Measurements from ENCODE around the gene SDR39U1. TPM values are rescaled to one million over a fixed set of nuclear protein-coding genes. Genes with fewer than 3 reads are reported as not detected.

The SDR39U1 gene
- total RNA-seq, 4 donors from 2014 or later: 21.7 to 51.4 (median 38.3) TPM

GRCh38 chr14:24414732-24415420 is 27.7 kb downstream of the SDR39U1 start:
- intact Hi-C loops (cut with DNase I; ENCODE audit: low total_unique reads): no loop called here
- no peaks in the 10 kb centered on the region for H3K36me3 ChIP-seq
- in situ Hi-C loops (cut with MboI; ENCODE audit: low sequenced_read_pairs in 4 of 4): no loop called here
- DNase-seq (no peak), ATAC-seq (no peak)
- TF ChIP-seq POLR2A (IDR thresholded peaks at IDR 0.05): no peak
- TF ChIP-seq, protein P1, sequence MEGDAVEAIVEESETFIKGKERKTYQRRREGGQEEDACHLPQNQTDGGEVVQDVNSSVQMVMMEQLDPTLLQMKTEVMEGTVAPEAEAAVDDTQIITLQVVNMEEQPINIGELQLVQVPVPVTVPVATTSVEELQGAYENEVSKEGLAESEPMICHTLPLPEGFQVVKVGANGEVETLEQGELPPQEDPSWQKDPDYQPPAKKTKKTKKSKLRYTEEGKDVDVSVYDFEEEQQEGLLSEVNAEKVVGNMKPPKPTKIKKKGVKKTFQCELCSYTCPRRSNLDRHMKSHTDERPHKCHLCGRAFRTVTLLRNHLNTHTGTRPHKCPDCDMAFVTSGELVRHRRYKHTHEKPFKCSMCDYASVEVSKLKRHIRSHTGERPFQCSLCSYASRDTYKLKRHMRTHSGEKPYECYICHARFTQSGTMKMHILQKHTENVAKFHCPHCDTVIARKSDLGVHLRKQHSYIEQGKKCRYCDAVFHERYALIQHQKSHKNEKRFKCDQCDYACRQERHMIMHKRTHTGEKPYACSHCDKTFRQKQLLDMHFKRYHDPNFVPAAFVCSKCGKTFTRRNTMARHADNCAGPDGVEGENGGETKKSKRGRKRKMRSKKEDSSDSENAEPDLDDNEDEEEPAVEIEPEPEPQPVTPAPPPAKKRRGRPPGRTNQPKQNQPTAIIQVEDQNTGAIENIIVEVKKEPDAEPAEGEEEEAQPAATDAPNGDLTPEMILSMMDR (IDR thresholded peaks at IDR 0.05 in 4 of 5, conservative IDR thresholded peaks at IDR 0.05 in 1 of 5): no peak
- H3K9me3 ChIP-seq: no peaks in the 10 kb centered on the region
- H3K4me1 ChIP-seq: no peaks in the 10 kb centered on the region
- H3K27me3 ChIP-seq: no peaks in the 10 kb centered on the region
- no peak overlapping the region for H3K4me3 ChIP-seq
- no peak overlapping the region for H3K27ac ChIP-seq

GRCh38 chr14:24414077-24414476 is 28.5 kb downstream of the SDR39U1 start:
- ATAC-seq: no peak
- H3K27me3 ChIP-seq: no peaks in the 10 kb centered on the region
- H3K27ac ChIP-seq: no peak overlapping the region
- H3K9me3 ChIP-seq: no peaks in the 10 kb centered on the region
- no peaks in the 10 kb centered on the region for H3K4me1 ChIP-seq
- in situ Hi-C loops (cut with MboI; ENCODE audit: low sequenced_read_pairs in 4 of 4) (no loop called here), intact Hi-C loops (cut with DNase I; ENCODE audit: low total_unique reads) (no loop called here)
- no peak for DNase-seq
- TF ChIP-seq POLR2A (IDR thresholded peaks at IDR 0.05): no peak
- TF ChIP-seq, protein P1 (IDR thresholded peaks at IDR 0.05 in 4 of 5, conservative IDR thresholded peaks at IDR 0.05 in 1 of 5): no peak
- H3K4me3 ChIP-seq: no peak overlapping the region
- H3K36me3 ChIP-seq: no peaks in the 10 kb centered on the region

DNA sequence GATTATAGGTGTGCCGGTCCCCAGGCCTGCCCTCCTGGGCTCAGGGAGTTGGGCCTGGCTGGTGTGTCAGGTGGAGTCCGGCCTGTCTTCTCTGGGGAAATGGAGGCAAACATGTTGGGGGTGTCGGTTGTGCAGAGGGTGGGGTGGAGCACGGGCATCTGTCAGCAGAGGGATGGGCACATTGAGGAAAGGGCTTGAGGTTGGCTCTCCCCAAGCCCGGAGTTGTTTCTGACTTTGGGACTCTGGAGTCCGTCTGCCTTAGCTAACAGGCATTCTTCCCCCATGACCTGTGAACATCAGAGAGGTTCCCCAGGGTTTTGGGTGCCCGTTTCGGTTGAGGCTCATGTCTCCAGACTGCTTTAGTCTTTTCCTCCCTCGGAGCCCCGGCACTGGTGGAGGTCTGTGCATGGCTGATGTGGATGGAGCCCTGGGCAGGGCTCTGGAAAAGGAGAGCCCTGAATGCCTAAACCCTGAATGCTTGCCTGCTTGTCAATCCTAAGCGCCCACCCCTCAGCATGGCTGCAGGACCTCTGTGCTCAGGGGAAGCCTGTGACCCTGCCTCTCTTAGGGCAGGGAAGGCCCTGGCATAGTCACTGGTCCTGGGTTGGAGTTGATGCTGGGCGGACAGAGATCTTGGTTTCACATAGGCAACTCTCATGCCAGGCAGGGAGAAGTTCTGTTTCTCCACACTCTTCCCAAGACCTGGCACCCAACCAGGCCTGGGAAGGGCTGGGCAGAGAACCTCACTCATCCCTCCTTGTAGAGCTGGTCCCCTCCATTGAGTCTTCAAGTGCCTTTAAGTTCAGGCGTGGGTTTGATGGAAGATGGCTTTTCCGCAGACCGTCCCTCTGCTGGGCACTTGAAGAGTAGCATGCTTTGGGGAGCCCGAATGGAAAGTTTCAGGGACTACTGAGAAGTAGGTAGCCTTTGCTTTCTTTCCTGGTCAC is 30.9 kb downstream of the SDR39U1 start:
- TF ChIP-seq, protein P1 (IDR thresholded peaks at IDR 0.05 in 4 of 5, conservative IDR thresholded peaks at IDR 0.05 in 1 of 5): peak in 4 of 5 experiments; percentile 28 to 48 (median 40)
- no peak for TF ChIP-seq POLR2A (IDR thresholded peaks at IDR 0.05)
- in situ Hi-C loops (cut with MboI; ENCODE audit: low sequenced_read_pairs in 4 of 4) (no loop called here), intact Hi-C loops (cut with DNase I; ENCODE audit: low total_unique reads) (no loop called here)
- H3K9me3 ChIP-seq: no peaks in the 10 kb centered on the region
- DNase-seq (no peak), ATAC-seq (no peak)
- H3K4me1 ChIP-seq: no peaks in the 10 kb centered on the region
- no peaks in the 10 kb centered on the region for H3K27me3 ChIP-seq
- H3K4me3 ChIP-seq: no peak overlapping the region
- H3K27ac ChIP-seq: no peak overlapping the region
- no peaks in the 10 kb centered on the region for H3K36me3 ChIP-seq

DNA sequence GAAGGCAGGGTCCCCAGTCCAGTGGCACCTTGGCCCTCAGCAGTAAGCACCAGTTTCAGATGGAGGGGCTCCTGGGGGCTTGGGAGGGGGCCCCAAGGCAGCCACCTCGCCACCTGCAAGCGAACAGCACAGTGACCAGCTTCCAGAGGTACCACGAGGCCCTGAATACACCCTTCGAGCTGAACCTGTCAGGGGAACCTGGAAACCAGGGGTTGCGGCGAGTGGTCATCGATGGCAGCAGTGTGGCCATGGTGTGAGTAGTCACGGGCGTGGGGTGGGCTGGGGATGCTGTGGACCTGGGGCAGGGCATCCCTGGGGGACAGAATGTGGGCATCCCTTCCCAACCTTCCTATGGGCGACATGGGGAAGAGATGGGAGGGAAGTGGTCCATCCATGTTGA is 32.6 kb downstream of the SDR39U1 start:
- in situ Hi-C loops (cut with MboI; ENCODE audit: low sequenced_read_pairs in 4 of 4): no loop called here
- TF ChIP-seq, protein P1 (IDR thresholded peaks at IDR 0.05 in 4 of 5, conservative IDR thresholded peaks at IDR 0.05 in 1 of 5): no peak
- TF ChIP-seq POLR2A (IDR thresholded peaks at IDR 0.05): no peak
- Histone ChIP-seq H3K9me3 (no peaks in the 10 kb centered on the region), H3K4me3 (no peak overlapping the region), H3K27ac (no peak overlapping the region), H3K27me3 (no peaks in the 10 kb centered on the region), H3K36me3 (no peaks in the 10 kb centered on the region), H3K4me1 (no peaks in the 10 kb centered on the region)
- intact Hi-C loops (cut with DNase I; ENCODE audit: low total_unique reads): no loop called here
- no peak for DNase-seq
- no peak for ATAC-seq
